Liver (tissue), 3 donors: ENCODE results near the gene RPUSD2.

Experiments
- FOXA1 ChIP-seq: IDR thresholded peaks from 2 replicates; pipeline ENCODE4 v1.6.1; 2016; ENCODE audit warnings: antibody characterized with exemption
- FOXA2 ChIP-seq: IDR thresholded peaks from 2 replicates; pipeline ENCODE4 v1.6.1; 2016; ENCODE audit warnings: antibody characterized with exemption
- GABPA ChIP-seq, 2 donors: IDR thresholded peaks in 1 of 2; conservative IDR thresholded peaks in 1 of 2; 2 replicates each; pipeline ENCODE4 v1.6.1; 2016; ENCODE audit warnings: antibody characterized with exemption in 2 of 2, mild to moderate bottlenecking in 1 of 2, moderate library complexity in 1 of 2
- HNF4A ChIP-seq, 2 donors: conservative IDR thresholded peaks; 2 replicates each; pipeline ENCODE4 v1.6.1; 2016; ENCODE audit warnings: antibody characterized with exemption in 2 of 2, mild to moderate bottlenecking in 2 of 2
- RXRA ChIP-seq, 2 donors: IDR thresholded peaks; 2 replicates each; pipeline ENCODE4 v1.6.1; 2017 to 2018; ENCODE audit warnings: antibody characterized with exemption in 2 of 2, mild to moderate bottlenecking in 1 of 2
- SP1 ChIP-seq: IDR thresholded peaks from 2 replicates; pipeline ENCODE4 v1.6.1; 2018; ENCODE audit warnings: antibody characterized with exemption, mild to moderate bottlenecking
- TAF1 ChIP-seq: conservative IDR thresholded peaks from 2 replicates; pipeline ENCODE4 v1.6.1; 2016; ENCODE audit warnings: antibody characterized with exemption, mild to moderate bottlenecking
- YY1 ChIP-seq: IDR thresholded peaks from 2 replicates; pipeline ENCODE4 v1.6.1; 2016; ENCODE audit warnings: antibody characterized with exemption, mild to moderate bottlenecking
- TF ChIP-seq, protein P1 (sequence below): fragments of 150-350 bp; IDR thresholded peaks from 2 replicates; pipeline ENCODE4 v1.5.1; 2017; ENCODE audit warnings: improper control_type of control experiment, low read depth, low read length; ENCODE audit not compliant: missing input control
- TF ChIP-seq, protein P2 (sequence below): IDR thresholded peaks from 2 replicates; pipeline ENCODE4 v1.6.1; 2016; ENCODE audit warnings: antibody characterized with exemption, mild to moderate bottlenecking
- TF ChIP-seq, protein P3 (sequence below): IDR thresholded peaks from 2 replicates; pipeline ENCODE4 v1.6.1; 2016; ENCODE audit warnings: antibody characterized with exemption
- TF ChIP-seq, protein P4 (sequence below): IDR thresholded peaks from 2 replicates; pipeline ENCODE4 v1.6.1; 2016; ENCODE audit warnings: antibody characterized with exemption
- donor health status: healthy.
- donor health status: healthy.

DNA sequence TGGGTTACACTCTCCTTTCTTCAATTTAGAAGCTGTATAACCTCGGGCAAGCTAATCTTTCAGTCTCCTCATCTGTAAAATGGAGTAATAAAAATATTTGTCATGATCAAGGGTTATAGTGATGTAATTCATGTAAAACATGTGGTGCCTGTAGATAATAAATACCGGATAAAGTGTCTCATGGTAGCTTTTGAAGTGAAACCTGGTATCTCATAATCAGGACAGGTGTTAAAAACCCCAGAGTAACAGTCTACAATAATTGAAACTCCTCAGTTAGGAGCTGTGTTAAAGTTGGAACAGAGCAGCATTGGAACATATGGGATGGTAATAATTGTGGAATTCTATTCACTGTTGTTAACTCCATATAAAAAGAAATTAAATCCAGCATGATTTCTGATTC lies 24.1 kb downstream of the RPUSD2 start:
- TF ChIP-seq TAF1 = no peak
- TF ChIP-seq, protein P1, sequence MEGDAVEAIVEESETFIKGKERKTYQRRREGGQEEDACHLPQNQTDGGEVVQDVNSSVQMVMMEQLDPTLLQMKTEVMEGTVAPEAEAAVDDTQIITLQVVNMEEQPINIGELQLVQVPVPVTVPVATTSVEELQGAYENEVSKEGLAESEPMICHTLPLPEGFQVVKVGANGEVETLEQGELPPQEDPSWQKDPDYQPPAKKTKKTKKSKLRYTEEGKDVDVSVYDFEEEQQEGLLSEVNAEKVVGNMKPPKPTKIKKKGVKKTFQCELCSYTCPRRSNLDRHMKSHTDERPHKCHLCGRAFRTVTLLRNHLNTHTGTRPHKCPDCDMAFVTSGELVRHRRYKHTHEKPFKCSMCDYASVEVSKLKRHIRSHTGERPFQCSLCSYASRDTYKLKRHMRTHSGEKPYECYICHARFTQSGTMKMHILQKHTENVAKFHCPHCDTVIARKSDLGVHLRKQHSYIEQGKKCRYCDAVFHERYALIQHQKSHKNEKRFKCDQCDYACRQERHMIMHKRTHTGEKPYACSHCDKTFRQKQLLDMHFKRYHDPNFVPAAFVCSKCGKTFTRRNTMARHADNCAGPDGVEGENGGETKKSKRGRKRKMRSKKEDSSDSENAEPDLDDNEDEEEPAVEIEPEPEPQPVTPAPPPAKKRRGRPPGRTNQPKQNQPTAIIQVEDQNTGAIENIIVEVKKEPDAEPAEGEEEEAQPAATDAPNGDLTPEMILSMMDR = no peak
- TF ChIP-seq, protein P2, sequence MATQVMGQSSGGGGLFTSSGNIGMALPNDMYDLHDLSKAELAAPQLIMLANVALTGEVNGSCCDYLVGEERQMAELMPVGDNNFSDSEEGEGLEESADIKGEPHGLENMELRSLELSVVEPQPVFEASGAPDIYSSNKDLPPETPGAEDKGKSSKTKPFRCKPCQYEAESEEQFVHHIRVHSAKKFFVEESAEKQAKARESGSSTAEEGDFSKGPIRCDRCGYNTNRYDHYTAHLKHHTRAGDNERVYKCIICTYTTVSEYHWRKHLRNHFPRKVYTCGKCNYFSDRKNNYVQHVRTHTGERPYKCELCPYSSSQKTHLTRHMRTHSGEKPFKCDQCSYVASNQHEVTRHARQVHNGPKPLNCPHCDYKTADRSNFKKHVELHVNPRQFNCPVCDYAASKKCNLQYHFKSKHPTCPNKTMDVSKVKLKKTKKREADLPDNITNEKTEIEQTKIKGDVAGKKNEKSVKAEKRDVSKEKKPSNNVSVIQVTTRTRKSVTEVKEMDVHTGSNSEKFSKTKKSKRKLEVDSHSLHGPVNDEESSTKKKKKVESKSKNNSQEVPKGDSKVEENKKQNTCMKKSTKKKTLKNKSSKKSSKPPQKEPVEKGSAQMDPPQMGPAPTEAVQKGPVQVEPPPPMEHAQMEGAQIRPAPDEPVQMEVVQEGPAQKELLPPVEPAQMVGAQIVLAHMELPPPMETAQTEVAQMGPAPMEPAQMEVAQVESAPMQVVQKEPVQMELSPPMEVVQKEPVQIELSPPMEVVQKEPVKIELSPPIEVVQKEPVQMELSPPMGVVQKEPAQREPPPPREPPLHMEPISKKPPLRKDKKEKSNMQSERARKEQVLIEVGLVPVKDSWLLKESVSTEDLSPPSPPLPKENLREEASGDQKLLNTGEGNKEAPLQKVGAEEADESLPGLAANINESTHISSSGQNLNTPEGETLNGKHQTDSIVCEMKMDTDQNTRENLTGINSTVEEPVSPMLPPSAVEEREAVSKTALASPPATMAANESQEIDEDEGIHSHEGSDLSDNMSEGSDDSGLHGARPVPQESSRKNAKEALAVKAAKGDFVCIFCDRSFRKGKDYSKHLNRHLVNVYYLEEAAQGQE = no peak
- no peak for TF ChIP-seq YY1
- no peak for TF ChIP-seq SP1
- TF ChIP-seq FOXA2 = no peak
- TF ChIP-seq, protein P3, sequence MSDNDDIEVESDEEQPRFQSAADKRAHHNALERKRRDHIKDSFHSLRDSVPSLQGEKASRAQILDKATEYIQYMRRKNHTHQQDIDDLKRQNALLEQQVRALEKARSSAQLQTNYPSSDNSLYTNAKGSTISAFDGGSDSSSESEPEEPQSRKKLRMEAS = no peak
- TF ChIP-seq HNF4A (conservative IDR thresholded peaks at IDR 0.05) = no peak
- TF ChIP-seq GABPA (IDR thresholded peaks at IDR 0.05 in 1 of 2, conservative IDR thresholded peaks at IDR 0.05 in 1 of 2) = no peak
- TF ChIP-seq RXRA (IDR thresholded peaks at IDR 0.05) = no peak
- TF ChIP-seq, protein P4, sequence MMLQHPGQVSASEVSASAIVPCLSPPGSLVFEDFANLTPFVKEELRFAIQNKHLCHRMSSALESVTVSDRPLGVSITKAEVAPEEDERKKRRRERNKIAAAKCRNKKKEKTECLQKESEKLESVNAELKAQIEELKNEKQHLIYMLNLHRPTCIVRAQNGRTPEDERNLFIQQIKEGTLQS = no peak
- TF ChIP-seq FOXA1 = no peak
